HCT116 (cell line): ENCODE results near the gene MBTD1. TPM values are rescaled to one million over a fixed set of nuclear protein-coding genes. Genes with fewer than 3 reads are reported as not detected.
A peak's percentile ranks its signal among the peaks of the same experiment; 100 is the strongest.

Source experiments
- ATAC-seq: fragments of 200-7000 bp; cut with Tn5 transposase; 2 replicates; pipeline ENCODE4 v1.9.1; 2020; ENCODE audit warnings: mild to moderate bottlenecking, moderate library complexity
- BruUV-seq: library from RNA; stranded (reverse); fragments of 400-500 nt; replicated peaks from 2 replicates; lab custom pipeline; 2021; lab: Mats Ljungman, UMichigan
- CTCF ChIA-PET: fragments of 300-600 bp; sonication (Branson Sonifier 250); formaldehyde crosslinking; loops from one replicate; lab custom pipeline; 2021; ENCODE audit warnings: antibody characterized with exemption; lab: Charles Lee
- POLR2A ChIA-PET: fragments of 300-600, 350-600 bp; sonication (Branson Sonifier 250); formaldehyde crosslinking; loops from one replicate; lab custom pipeline; 2021; ENCODE audit warnings: antibody characterized with exemption; lab: Charles Lee
- RAD21 ChIA-PET, 2 experiments: fragments of 300-600 bp; sonication (Branson Sonifier 250); formaldehyde crosslinking; loops; one replicate each; lab custom pipeline; 2023; ENCODE audit warnings: low total read pairs in 2 of 2; ENCODE audit not compliant: uncharacterized antibody in 2 of 2, unreplicated experiment in 2 of 2, low non-redundant PET in 1 of 2; lab: Charles Lee
- DNase-seq: peaks from one replicate; pipeline ENCODE4 v3.0.0-alpha.2; 2010; ENCODE audit warnings: low read depth, low spot score
- H2AFZ ChIP-seq: fragments of 200-600 bp; shearing (Covaris generic), sonication (generic); 2 replicates; pipeline ENCODE4 v1.6.1; 2017; ENCODE audit warnings: low read depth, mixed run types, mixed read lengths, antibody characterized with exemption, low read length; ENCODE audit not compliant: poor library complexity, severe bottlenecking
- H3K27ac ChIP-seq: 2 replicates; pipeline ENCODE4 v1.5.1; 2012; ENCODE audit warnings: low read depth, low read length
- H3K27me3 ChIP-seq: fragments of 200-600 bp; sonication (generic); 2 replicates; pipeline ENCODE4 v1.6.1; 2016; ENCODE audit warnings: mixed run types, low read length, mixed read lengths; ENCODE audit not compliant: insufficient read depth
- H3K36me3 ChIP-seq, 2 experiments: fragments of 200-500 bp in 1 of 2; fragments of 200-600 bp in 1 of 2; sonication (Bioruptor generic) in 1 of 2; sonication (generic) in 1 of 2; 2 replicates each; pipeline versions ENCODE4 v1.5.1 to v1.6.1; 2014 to 2016; ENCODE audit warnings: low read length in 2 of 2, inconsistent platforms in 1 of 2, mixed read lengths in 1 of 2, mixed run types in 1 of 2; ENCODE audit not compliant: insufficient read depth in 2 of 2, control insufficient read depth in 1 of 2
- H3K4me1 ChIP-seq, 2 experiments: fragments of 200-600 bp in 1 of 2; sonication (generic) in 1 of 2; 2 replicates each; pipeline versions ENCODE4 v1.5.1 to v1.6.1; 2012 to 2017; ENCODE audit warnings: low read length in 2 of 2, inconsistent platforms in 1 of 2, mild to moderate bottlenecking in 1 of 2, mixed read lengths in 1 of 2, mixed run types in 1 of 2, moderate library complexity in 1 of 2; ENCODE audit not compliant: insufficient read depth in 2 of 2, control insufficient read depth in 1 of 2
- H3K4me2 ChIP-seq: fragments of 200-600 bp; sonication (generic); 2 replicates; pipeline ENCODE4 v1.6.1; 2017; ENCODE audit warnings: mixed run types, low read length, mixed read lengths
- H3K4me3 ChIP-seq, 2 experiments: fragments of 200-600 bp in 1 of 2; sonication (generic) in 1 of 2; replicated peaks in 1 of 2; 2 replicates each; pipeline ENCODE4 v1.5.1; 2011 to 2016; ENCODE audit warnings: low read length in 2 of 2, control low read depth in 1 of 2, low read depth in 1 of 2, mild to moderate bottlenecking in 1 of 2, mixed read lengths in 1 of 2, mixed run types in 1 of 2
- H3K79me2 ChIP-seq: fragments of 200-600 bp; sonication (generic); 2 replicates; pipeline ENCODE4 v1.6.1; 2017; ENCODE audit warnings: mild to moderate bottlenecking, mixed run types, low read length, moderate library complexity, mixed read lengths; ENCODE audit not compliant: insufficient read depth
- H3K9ac ChIP-seq: fragments of 200-600 bp; sonication (generic); 2 replicates; pipeline ENCODE4 v1.6.1; 2016; ENCODE audit warnings: low read length, mixed read lengths
- H3K9me2 ChIP-seq: fragments of 200-600 bp; sonication (generic), shearing (Covaris generic); 2 replicates; pipeline ENCODE4 v1.6.1; 2017; ENCODE audit warnings: mixed run types, mild to moderate bottlenecking, moderate library complexity; ENCODE audit not compliant: insufficient read depth
- H3K9me3 ChIP-seq, 2 experiments: fragments of 200-500 bp in 1 of 2; fragments of 200-600 bp in 1 of 2; sonication (Bioruptor generic) in 1 of 2; sonication (generic) in 1 of 2; 2 replicates each; pipeline ENCODE4 v1.6.1; 2014 to 2017; ENCODE audit warnings: low read length in 2 of 2, mixed read lengths in 2 of 2, inconsistent platforms in 1 of 2, low read depth in 1 of 2, mild to moderate bottlenecking in 1 of 2, mixed run types in 1 of 2, moderate library complexity in 1 of 2; ENCODE audit not compliant: control insufficient read depth in 1 of 2, insufficient read depth in 1 of 2
- H4K20me1 ChIP-seq: fragments of 200-600 bp; sonication (generic), shearing (Covaris generic); 2 replicates; pipeline ENCODE4 v1.6.1; 2017; ENCODE audit warnings: mixed run types, mild to moderate bottlenecking, moderate library complexity; ENCODE audit not compliant: insufficient read depth
- EGR1 ChIP-seq: IDR thresholded peaks from 2 replicates; pipeline ENCODE4 v1.6.1; 2012; ENCODE audit warnings: low read depth
- FOSL1 ChIP-seq: IDR thresholded peaks from 2 replicates; pipeline ENCODE4 v1.6.1; 2012; ENCODE audit warnings: low read depth
- POLR2A ChIP-seq: IDR thresholded peaks from 2 replicates; pipeline ENCODE4 v1.7.0; 2011; ENCODE audit warnings: borderline replicate concordance; ENCODE audit not compliant: insufficient read depth, insufficient read length; ENCODE audit errors: extremely low read depth
- POLR2AphosphoS5 ChIP-seq: IDR thresholded peaks from 2 replicates; pipeline ENCODE4 v1.6.1; 2011; ENCODE audit warnings: mild to moderate bottlenecking, low read depth, low read length, moderate library complexity
- ZFX ChIP-seq: fragments of 450-650 bp; IDR thresholded peaks from 2 replicates; pipeline ENCODE4 v1.6.1; 2017
- intact Hi-C: fragments of 100-400 bp; cut with micrococcal nuclease; formaldehyde crosslinking; loops from 2 replicates; pipeline ENCODE4 v1.10.0; 2022
- total RNA-seq: library from RNA; stranded (reverse); gene quantifications from one replicate; pipeline ENCODE4 v1.2.1, GENCODE V29; 2021; ENCODE audit not compliant: unreplicated experiment
- TF ChIP-seq, protein P1 (sequence below): IDR thresholded peaks from 2 replicates; pipeline ENCODE4 v1.6.1; 2012
- TF ChIP-seq, protein P2 (sequence below): IDR thresholded peaks from 2 replicates; pipeline ENCODE4 v1.6.1; 2012
- TF ChIP-seq, protein P3 (sequence below): IDR thresholded peaks from 2 replicates; pipeline ENCODE4 v1.6.1; 2011; ENCODE audit warnings: mild to moderate bottlenecking, low read length, moderate library complexity; ENCODE audit not compliant: insufficient replicate concordance; ENCODE audit errors: extremely low read depth

Gene MBTD1
- total RNA-seq, 1 experiment from 2014 or later = 27.3 TPM

- H3K4me1 ChIP-seq = peaks cover 5 to 13% of the 10 kb centered on the region in 2 experiments; a peak in 3 of 4 replicates
- H3K4me2 ChIP-seq = no peak overlapping the region
- H4K20me1 ChIP-seq = peaks cover 30% of the 10 kb centered on the region; the same call in 1 of the 2 replicates
- H3K9me3 ChIP-seq = no peaks in the 10 kb centered on the region
- H3K9ac ChIP-seq = no peak overlapping the region
- no peaks in the 10 kb centered on the region for H3K9me2 ChIP-seq
- RAD21 ChIA-PET = no interaction called here
- ATAC-seq (no peak), DNase-seq (no peak)
- intact Hi-C loops = no loop called here
- POLR2A ChIA-PET = interaction anchor here (0.7 kb wide), 1 partner anchor 14 kb away, joined by 3 read pairs; no protein-coding TSS in a partner anchor
- H2AFZ ChIP-seq = no peak overlapping the region
- no peak overlapping the region for H3K27ac ChIP-seq
- H3K79me2 ChIP-seq = peaks cover 55% of the 10 kb centered on the region
- H3K36me3 ChIP-seq = peaks cover 50 to 53% of the 10 kb centered on the region in 2 experiments
- no TSS peak for BruUV-seq
- CTCF ChIA-PET = interaction anchor here (1.3 kb wide), 1 partner anchor 170 kb away, joined by 8 read pairs; no protein-coding TSS in a partner anchor
- TF ChIP-seq POLR2AphosphoS5 = 0 out of 2 replicates have a peak, but pooled peaks have one; percentile 25
- TF ChIP-seq, protein P1, sequence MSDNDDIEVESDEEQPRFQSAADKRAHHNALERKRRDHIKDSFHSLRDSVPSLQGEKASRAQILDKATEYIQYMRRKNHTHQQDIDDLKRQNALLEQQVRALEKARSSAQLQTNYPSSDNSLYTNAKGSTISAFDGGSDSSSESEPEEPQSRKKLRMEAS = no peak
- no peaks in the 10 kb centered on the region for H3K27me3 ChIP-seq
- no peak overlapping the region for H3K4me3 ChIP-seq
Measured at GRCh38 chr17:51170736-51171135, 89.1 kb downstream of the MBTD1 start.

DNA sequence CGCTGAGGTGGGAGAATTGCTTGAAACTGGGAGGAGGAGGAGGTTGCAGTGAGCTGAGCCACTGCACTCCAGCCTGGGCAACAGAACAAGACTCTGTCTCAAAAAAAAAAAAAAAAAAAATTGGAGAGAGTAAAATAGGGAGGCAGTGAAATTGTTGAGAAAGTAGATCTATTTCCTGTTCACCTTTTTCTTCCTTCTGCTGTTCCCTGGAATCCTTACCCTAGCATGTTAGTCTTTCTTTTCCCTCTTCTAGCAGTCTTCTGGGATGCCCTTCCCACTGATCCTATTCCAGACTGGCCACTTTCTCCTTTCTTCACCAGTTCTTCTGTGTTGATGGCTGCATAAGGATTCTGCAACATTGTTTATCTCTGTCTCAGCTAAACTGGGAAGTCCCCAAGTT is 90.5 kb downstream of the MBTD1 start:
- RAD21 ChIA-PET = no interaction called here
- TF ChIP-seq ZFX (no peak), FOSL1 (no peak), EGR1 (no peak), POLR2A (no peak)
- TF ChIP-seq, protein P2, sequence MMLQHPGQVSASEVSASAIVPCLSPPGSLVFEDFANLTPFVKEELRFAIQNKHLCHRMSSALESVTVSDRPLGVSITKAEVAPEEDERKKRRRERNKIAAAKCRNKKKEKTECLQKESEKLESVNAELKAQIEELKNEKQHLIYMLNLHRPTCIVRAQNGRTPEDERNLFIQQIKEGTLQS = no peak
- TF ChIP-seq, protein P3, sequence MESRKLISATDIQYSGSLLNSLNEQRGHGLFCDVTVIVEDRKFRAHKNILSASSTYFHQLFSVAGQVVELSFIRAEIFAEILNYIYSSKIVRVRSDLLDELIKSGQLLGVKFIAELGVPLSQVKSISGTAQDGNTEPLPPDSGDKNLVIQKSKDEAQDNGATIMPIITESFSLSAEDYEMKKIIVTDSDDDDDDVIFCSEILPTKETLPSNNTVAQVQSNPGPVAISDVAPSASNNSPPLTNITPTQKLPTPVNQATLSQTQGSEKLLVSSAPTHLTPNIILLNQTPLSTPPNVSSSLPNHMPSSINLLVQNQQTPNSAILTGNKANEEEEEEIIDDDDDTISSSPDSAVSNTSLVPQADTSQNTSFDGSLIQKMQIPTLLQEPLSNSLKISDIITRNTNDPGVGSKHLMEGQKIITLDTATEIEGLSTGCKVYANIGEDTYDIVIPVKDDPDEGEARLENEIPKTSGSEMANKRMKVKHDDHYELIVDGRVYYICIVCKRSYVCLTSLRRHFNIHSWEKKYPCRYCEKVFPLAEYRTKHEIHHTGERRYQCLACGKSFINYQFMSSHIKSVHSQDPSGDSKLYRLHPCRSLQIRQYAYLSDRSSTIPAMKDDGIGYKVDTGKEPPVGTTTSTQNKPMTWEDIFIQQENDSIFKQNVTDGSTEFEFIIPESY = no peak
- ATAC-seq = no peak

More for the DNA sequence above, 90.5 kb downstream of the MBTD1 start:
- Histone ChIP-seq H2AFZ (no peak overlapping the region), H3K4me2 (no peak overlapping the region), H3K27me3 (no peaks in the 10 kb centered on the region), H3K27ac (no peak overlapping the region), H3K36me3 (peaks cover 50 to 53% of the 10 kb centered on the region in 2 experiments), H3K4me3 (no peak overlapping the region), H4K20me1 (peaks cover 30% of the 10 kb centered on the region; the same call in 1 of the 2 replicates), H3K9me2 (no peaks in the 10 kb centered on the region), H3K9me3 (no peaks in the 10 kb centered on the region), H3K79me2 (peaks cover 57% of the 10 kb centered on the region), H3K4me1 (peaks cover 13 to 24% of the 10 kb centered on the region in 2 experiments; a peak in 3 of 4 replicates), H3K9ac (no peak overlapping the region)
- POLR2A ChIA-PET = interaction anchor here (0.6 kb wide), 1 partner anchor 17 kb away, joined by 3 read pairs; no protein-coding TSS in a partner anchor
- no TSS peak for BruUV-seq
- CTCF ChIA-PET = no interaction called here
- DNase-seq = no peak
- intact Hi-C loops = loop anchor here (1.0 to 5.0 kb wide), 2 partner anchors 91 to 167 kb away; partner anchors contain the start of genes MBTD1 and UTP18
